ENCODE data around the gene SLC5A10.

GRCh38 chr17:18905226-18905625 lies 46.7 kb upstream of the SLC5A10 start:
- TF ChIP-seq POLR2A (IDR thresholded peaks at IDR 0.05) (no peak), CTCF (IDR thresholded peaks at IDR 0.05 in 8 of 11, conservative IDR thresholded peaks at IDR 0.05 in 3 of 11) (no peak), POLR2AphosphoS5 (IDR thresholded peaks at IDR 0.05) (no peak)
